MM.1S (cell line): ENCODE measurements around the gene GPX4.

Source experiments
- EZH2phosphoT487 ChIP-seq: fragments of 300-600 bp; sonication (generic); IDR thresholded peaks from 2 replicates; pipeline ENCODE4 v1.6.1; 2018; ENCODE audit warnings: antibody characterized with exemption, low read length
- TF ChIP-seq, protein P1 (sequence below): fragments of 300-600 bp; sonication (generic); IDR thresholded peaks from 2 replicates; pipeline ENCODE4 v1.5.1; 2016; ENCODE audit warnings: antibody characterized with exemption, low read length, mixed read lengths

DNA sequence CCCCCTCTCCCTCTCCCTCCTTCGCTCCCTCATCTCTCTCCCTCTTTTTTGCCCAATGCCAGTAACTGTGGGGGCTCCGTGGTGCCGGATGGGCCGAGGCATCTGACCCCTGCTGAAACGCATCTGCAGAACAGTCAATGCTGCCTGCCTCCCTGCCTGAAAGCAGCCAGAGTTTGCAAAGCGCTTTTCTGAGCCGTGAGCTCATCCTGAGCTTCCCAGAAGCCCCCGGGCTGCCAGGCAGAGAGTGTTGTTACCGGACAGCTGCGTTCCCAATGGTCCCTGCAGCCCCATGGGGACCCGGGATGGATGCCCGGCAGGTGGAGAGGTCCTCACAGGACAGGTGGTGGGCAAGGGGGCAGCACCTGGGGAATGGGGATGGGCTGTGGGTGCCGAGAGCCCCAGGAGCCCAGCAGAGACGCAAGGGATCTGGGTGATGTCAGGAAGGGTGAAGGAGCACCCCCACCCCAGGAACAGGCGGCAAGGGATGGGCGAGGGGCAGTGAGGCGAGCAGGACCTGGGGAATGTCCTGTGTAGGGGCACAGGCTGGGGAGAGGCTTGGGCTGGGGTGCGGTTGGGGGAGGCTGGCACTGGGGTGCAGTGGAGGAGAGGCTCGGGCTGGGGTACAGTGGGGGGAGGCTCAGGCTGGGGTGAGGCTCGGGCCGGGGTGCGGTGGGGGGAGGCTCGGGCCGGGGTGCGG is 33.0 kb downstream of the GPX4 start:
- TF ChIP-seq, protein P1, sequence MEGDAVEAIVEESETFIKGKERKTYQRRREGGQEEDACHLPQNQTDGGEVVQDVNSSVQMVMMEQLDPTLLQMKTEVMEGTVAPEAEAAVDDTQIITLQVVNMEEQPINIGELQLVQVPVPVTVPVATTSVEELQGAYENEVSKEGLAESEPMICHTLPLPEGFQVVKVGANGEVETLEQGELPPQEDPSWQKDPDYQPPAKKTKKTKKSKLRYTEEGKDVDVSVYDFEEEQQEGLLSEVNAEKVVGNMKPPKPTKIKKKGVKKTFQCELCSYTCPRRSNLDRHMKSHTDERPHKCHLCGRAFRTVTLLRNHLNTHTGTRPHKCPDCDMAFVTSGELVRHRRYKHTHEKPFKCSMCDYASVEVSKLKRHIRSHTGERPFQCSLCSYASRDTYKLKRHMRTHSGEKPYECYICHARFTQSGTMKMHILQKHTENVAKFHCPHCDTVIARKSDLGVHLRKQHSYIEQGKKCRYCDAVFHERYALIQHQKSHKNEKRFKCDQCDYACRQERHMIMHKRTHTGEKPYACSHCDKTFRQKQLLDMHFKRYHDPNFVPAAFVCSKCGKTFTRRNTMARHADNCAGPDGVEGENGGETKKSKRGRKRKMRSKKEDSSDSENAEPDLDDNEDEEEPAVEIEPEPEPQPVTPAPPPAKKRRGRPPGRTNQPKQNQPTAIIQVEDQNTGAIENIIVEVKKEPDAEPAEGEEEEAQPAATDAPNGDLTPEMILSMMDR, result no peak
- TF ChIP-seq EZH2phosphoT487, result no peak
